Keratinocyte (primary cell): ENCODE measurements around the gene ACADM. TPM values are rescaled to one million over a fixed set of nuclear protein-coding genes. Genes with fewer than 3 reads are reported as not detected.

Experiments
- DNase-seq: peaks from one replicate; pipeline ENCODE4 v3.0.0-alpha.2; 2011; ENCODE audit warnings: low read depth, missing footprints, low spot score
- FAIRE-seq: peaks from 2 replicates; lab custom pipeline; 2011; peaks lifted over from hg19 to GRCh38; lab: Jason Lieb, UNC
- H2AFZ ChIP-seq: 2 replicates; pipeline ENCODE4 v1.6.0; 2012; ENCODE audit warnings: low read length, control low read depth, inconsistent platforms; ENCODE audit not compliant: control insufficient read depth
- H3K27ac ChIP-seq: 2 replicates; pipeline ENCODE4 v1.5.1; 2011; ENCODE audit warnings: low read length; ENCODE audit not compliant: control insufficient read depth, insufficient read depth
- H3K27me3 ChIP-seq: 3 replicates; pipeline ENCODE4 v1.6.0; 2011; ENCODE audit warnings: low read length; ENCODE audit not compliant: control insufficient read depth, insufficient read depth; ENCODE audit errors: extremely low read depth
- H3K36me3 ChIP-seq, 2 experiments: 2 replicates in 1 of 2; 3 replicates in 1 of 2; pipeline ENCODE4 v1.5.1; 2011; ENCODE audit warnings: low read length in 2 of 2, mild to moderate bottlenecking in 1 of 2; ENCODE audit not compliant: control insufficient read depth in 2 of 2, insufficient read depth in 2 of 2; ENCODE audit errors: extremely low read depth in 1 of 2
- H3K4me1 ChIP-seq: 3 replicates; pipeline ENCODE4 v1.5.1; 2011; ENCODE audit warnings: low read length; ENCODE audit not compliant: control insufficient read depth, insufficient read depth; ENCODE audit errors: extremely low read depth
- H3K4me2 ChIP-seq: 3 replicates; pipeline ENCODE4 v1.6.0; 2011; ENCODE audit warnings: low read depth, low read length; ENCODE audit not compliant: control insufficient read depth, insufficient read depth; ENCODE audit errors: extremely low read depth
- H3K4me3 ChIP-seq, 3 experiments: fragments of 200-600 bp in 1 of 3; sonication (generic) in 1 of 3; 2 replicates in 2 of 3; 3 replicates in 1 of 3; pipeline ENCODE4 v1.5.1; 2011 to 2016; ENCODE audit warnings: low read length in 3 of 3, mild to moderate bottlenecking in 3 of 3, control low read depth in 2 of 3, inconsistent platforms in 1 of 3, low read depth in 1 of 3, mixed read lengths in 1 of 3, mixed run types in 1 of 3, moderate library complexity in 1 of 3; ENCODE audit not compliant: control insufficient read depth in 2 of 3, insufficient read depth in 2 of 3; ENCODE audit errors: extremely low read depth in 1 of 3
- H3K79me2 ChIP-seq: 2 replicates; pipeline ENCODE4 v1.6.0; 2012; ENCODE audit warnings: low read length; ENCODE audit not compliant: control insufficient read depth, insufficient read depth
- H3K9ac ChIP-seq: 3 replicates; pipeline ENCODE4 v1.6.0; 2011; ENCODE audit warnings: low read length; ENCODE audit not compliant: control insufficient read depth, insufficient read depth; ENCODE audit errors: extremely low read depth
- H3K9me1 ChIP-seq: 3 replicates; pipeline ENCODE4 v1.6.0; 2011; ENCODE audit warnings: low read length; ENCODE audit not compliant: control insufficient read depth, insufficient read depth; ENCODE audit errors: extremely low read depth
- H3K9me3 ChIP-seq: 2 replicates; pipeline ENCODE4 v1.5.1; 2012; ENCODE audit warnings: low read depth, low read length; ENCODE audit not compliant: control insufficient read depth
- H4K20me1 ChIP-seq: 3 replicates; pipeline ENCODE4 v1.6.0; 2011; ENCODE audit warnings: low read length; ENCODE audit not compliant: control insufficient read depth, insufficient read depth; ENCODE audit errors: extremely low read depth
- CTCF ChIP-seq, 3 experiments: IDR thresholded peaks in 1 of 3; conservative IDR thresholded peaks in 1 of 3; optimal IDR thresholded peaks in 1 of 3; 2 replicates in 2 of 3; 3 replicates in 1 of 3; pipeline versions ENCODE3 to v1.5.1; 2011; ENCODE audit warnings: low read length in 3 of 3, mild to moderate bottlenecking in 3 of 3, moderate library complexity in 2 of 3, control low read depth in 1 of 3, inconsistent platforms in 1 of 3; ENCODE audit not compliant: insufficient read depth in 2 of 3; ENCODE audit errors: extremely low read depth in 1 of 3
- EZH2 ChIP-seq: IDR thresholded peaks from one replicate; pipeline ENCODE4 v1.6.1; 2012; ENCODE audit warnings: inconsistent platforms, mild to moderate bottlenecking, low read length, moderate library complexity
- dilution Hi-C: fragments of 300-500 bp; cut with MboI; formaldehyde crosslinking; loops from one replicate; pipeline ENCODE4 v1.7.0; 2020; ENCODE audit warnings: low sequenced_read_pairs; ENCODE audit not compliant: extremely low pct_ligation_motif_present
- polyA plus RNA-seq, 5 experiments: library from polyadenylated mRNA; depleted of rRNA in 3 of 5; stranded (reverse) in 3 of 5; stranded (forward) in 1 of 5; unstranded in 1 of 5; fragments of >200 nt; gene quantifications; 1 replicate in 1 of 5; 2 replicates in 3 of 5; 3 replicates in 1 of 5; pipeline versions ENCODE4 v1.2.1 to v1.2.3, GENCODE V29; 2011 to 2012; ENCODE audit warnings: missing spikeins in 2 of 5, low read depth in 1 of 5, low replicate concordance in 1 of 5

The ACADM gene
- polyA plus RNA-seq, 1 donor (not counting 4 experiments of a cell fraction or from before 2014, with no cell fraction given) = 52.2 TPM

GRCh38 chr1:75768016-75768415 lies 43.5 kb downstream of the ACADM start:
- Histone ChIP-seq H2AFZ (no peak overlapping the region), H3K79me2 (no peaks in the 10 kb centered on the region), H3K4me3 (no peak overlapping the region), H3K4me1 (peaks cover 22% of the 10 kb centered on the region), H3K9me3 (no peaks in the 10 kb centered on the region), H3K36me3 (no peaks in the 10 kb centered on the region), H3K4me2 (no peak overlapping the region), H3K27me3 (no peaks in the 10 kb centered on the region), H3K9me1 (no peaks in the 10 kb centered on the region), H3K9ac (no peak overlapping the region), H3K27ac (no peak overlapping the region), H4K20me1 (no peaks in the 10 kb centered on the region)
- FAIRE-seq (peak; percentile 34), DNase-seq (no peak)
- no peak for TF ChIP-seq EZH2
- TF ChIP-seq CTCF (optimal IDR thresholded peaks at IDR 0.05 in 1 of 3, IDR thresholded peaks at IDR 0.05 in 1 of 3, conservative IDR thresholded peaks at IDR 0.05 in 1 of 3; ENCODE audit: extremely low read depth in 1 of 3, insufficient read depth in 2 of 3, low read length in 3 of 3) = no peak
- dilution Hi-C loops = no loop called here

- dilution Hi-C loops = no loop called here
- no peak for FAIRE-seq
- DNase-seq = no peak
Observed at GRCh38 chr1:75770761-75771160, 46.3 kb downstream of the ACADM start.

More at GRCh38 chr1:75770761-75771160, 46.3 kb downstream of the ACADM start:
- Histone ChIP-seq H3K4me1 (peaks cover 21% of the 10 kb centered on the region), H3K79me2 (no peaks in the 10 kb centered on the region), H3K9me1 (no peaks in the 10 kb centered on the region), H3K4me3 (no peak overlapping the region), H3K36me3 (no peaks in the 10 kb centered on the region), H3K27me3 (no peaks in the 10 kb centered on the region), H3K27ac (no peak overlapping the region), H4K20me1 (no peaks in the 10 kb centered on the region), H3K9ac (no peak overlapping the region), H3K4me2 (no peak overlapping the region), H2AFZ (no peak overlapping the region), H3K9me3 (no peaks in the 10 kb centered on the region)
- TF ChIP-seq CTCF (optimal IDR thresholded peaks at IDR 0.05 in 1 of 3, IDR thresholded peaks at IDR 0.05 in 1 of 3, conservative IDR thresholded peaks at IDR 0.05 in 1 of 3; ENCODE audit: extremely low read depth in 1 of 3, insufficient read depth in 2 of 3, low read length in 3 of 3) (no peak), EZH2 (no peak)
